Measurements from ENCODE around the gene GNE. TPM values are rescaled to one million over a fixed set of nuclear protein-coding genes. Genes with fewer than 3 reads are reported as not detected.
"Not testable (repeated sequence)": the region's sequence is repeated elsewhere in the genome, so short reads cannot be mapped to it uniquely, and the experiment has no call there.

The GNE gene
- total RNA-seq, 4 donors from 2014 or later: 5.1 to 16.8 (median 13.7) TPM

GRCh38 chr9:36247356-36247755 is 10.9 kb downstream of the GNE start:
- intact Hi-C loops (cut with DNase I; ENCODE audit: low total_unique reads): no loop called here
- WGBS, 2 donors: 91 to 94% methylated on average over 3 of the region's 3 CpGs

GRCh38 chr9:36245906-36246305 is 12.3 kb downstream of the GNE start:
- DNase-seq (ENCODE audit: low spot score in 2 of 2): no peak
- TF ChIP-seq CTCF (IDR thresholded peaks at IDR 0.05): no peak
- no peak for TF ChIP-seq POLR2A (IDR thresholded peaks at IDR 0.05)
- no peak overlapping the region for H3K4me3 ChIP-seq (ENCODE audit: low read depth, poor library complexity, severe bottlenecking)
- WGBS, 2 donors: 79 to 87% methylated on average over 6 of the region's 6 CpGs
- intact Hi-C loops (cut with DNase I; ENCODE audit: low total_unique reads): no loop called here

More at GRCh38 chr9:36247356-36247755, 10.9 kb downstream of the GNE start:
- TF ChIP-seq CTCF (IDR thresholded peaks at IDR 0.05) (no peak), POLR2A (IDR thresholded peaks at IDR 0.05) (no peak)
- H3K4me3 ChIP-seq (ENCODE audit: low read depth, poor library complexity, severe bottlenecking): no peak overlapping the region
- DNase-seq (ENCODE audit: low spot score in 2 of 2): no peak

- intact Hi-C loops (cut with DNase I; ENCODE audit: low total_unique reads); H3K4me3 ChIP-seq (ENCODE audit: low read depth, poor library complexity, severe bottlenecking); DNase-seq (ENCODE audit: low spot score in 2 of 2): not testable (repeated sequence)
- 94 to 99% methylated on average over 3 of the region's 3 CpGs for WGBS, 2 donors
Observed at GRCh38 chr9:36239675-36240074, 18.6 kb downstream of the GNE start.

GRCh38 chr9:36239205-36239604 is 19.0 kb downstream of the GNE start:
- H3K4me3 ChIP-seq (ENCODE audit: low read depth, poor library complexity, severe bottlenecking); DNase-seq (ENCODE audit: low spot score in 2 of 2); intact Hi-C loops (cut with DNase I; ENCODE audit: low total_unique reads): not testable (repeated sequence)
- WGBS, 2 donors: 97 to 100% methylated on average over 7 of the region's 7 CpGs

- no peak for DNase-seq (ENCODE audit: low spot score in 2 of 2)
- no peak overlapping the region for H3K4me3 ChIP-seq (ENCODE audit: low read depth, poor library complexity, severe bottlenecking)
- TF ChIP-seq CTCF (IDR thresholded peaks at IDR 0.05): no peak
- TF ChIP-seq POLR2A (IDR thresholded peaks at IDR 0.05): no peak
- 92 to 95% methylated on average over 3 of the region's 3 CpGs for WGBS, 2 donors
- intact Hi-C loops (cut with DNase I; ENCODE audit: low total_unique reads): no loop called here
Observed at GRCh38 chr9:36237230-36237629, 21.0 kb downstream of the GNE start.

GRCh38 chr9:36222449-36222848 is 35.8 kb downstream of the GNE start:
- intact Hi-C loops (cut with DNase I; ENCODE audit: low total_unique reads): no loop called here
- no peak for DNase-seq (ENCODE audit: low spot score in 2 of 2)
- H3K4me3 ChIP-seq (ENCODE audit: low read depth, poor library complexity, severe bottlenecking): no peak overlapping the region
- TF ChIP-seq CTCF (IDR thresholded peaks at IDR 0.05) (no peak), POLR2A (IDR thresholded peaks at IDR 0.05) (no peak)
- 94 to 100% methylated on average over 1 of the region's 1 CpG for WGBS, 2 donors

GRCh38 chr9:36221667-36222066 is 36.6 kb downstream of the GNE start:
- TF ChIP-seq CTCF (IDR thresholded peaks at IDR 0.05) (no peak), POLR2A (IDR thresholded peaks at IDR 0.05) (no peak)
- WGBS, 2 donors: 95 to 96% methylated on average over 3 of the region's 3 CpGs
- no peak for DNase-seq (ENCODE audit: low spot score in 2 of 2)
- no peak overlapping the region for H3K4me3 ChIP-seq (ENCODE audit: low read depth, poor library complexity, severe bottlenecking)
- intact Hi-C loops (cut with DNase I; ENCODE audit: low total_unique reads): no loop called here

Data from lower leg skin (tissue), 4 donors.